ENCODE measurements around the gene ZNF607. TPM values are rescaled to one million over a fixed set of nuclear protein-coding genes. Genes with fewer than 3 reads are reported as not detected.

Gene ZNF607
- total RNA-seq, 6 experiments from 2014 or later = 2.1 to 5.1 (median 3.5) TPM

DNA sequence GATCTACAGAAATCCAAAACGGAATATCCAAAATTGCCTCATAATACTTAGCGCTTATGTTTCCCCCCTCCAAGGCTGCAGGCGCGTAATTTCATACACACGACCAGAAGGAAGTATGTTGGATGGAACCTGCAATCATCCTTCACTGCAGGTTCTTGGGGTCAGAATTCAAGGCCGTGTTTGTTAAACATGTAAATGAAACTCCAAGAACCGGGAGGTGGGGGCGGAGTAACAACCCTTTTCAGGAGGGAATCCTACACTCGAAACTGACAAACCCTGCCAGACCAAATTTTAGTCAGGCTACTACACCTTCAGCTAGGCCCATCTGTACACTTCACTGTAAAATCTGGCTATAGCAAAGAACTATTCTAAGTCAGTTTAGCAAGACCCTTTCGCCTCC is 1.3 kb downstream of the ZNF607 start:
- peaks cover 13% of the 10 kb centered on the region for H3K4me1 Mint-ChIP-seq (ENCODE audit: low read depth)
- peak overlapping the region; percentile 97 for H3K4me3 Mint-ChIP-seq
- H3K27ac Mint-ChIP-seq = peak overlapping the region; percentile 84
- no peaks in the 10 kb centered on the region for H3K27me3 Mint-ChIP-seq (ENCODE audit: insufficient read depth)
- H3K36me3 Mint-ChIP-seq (ENCODE audit: low read depth) = peaks cover 23% of the 10 kb centered on the region
- no peak for DNase-seq
- peaks cover 4% of the 10 kb centered on the region; the same call in 1 of the 2 replicates for H3K9me3 Mint-ChIP-seq
- TF ChIP-seq, protein P1, sequence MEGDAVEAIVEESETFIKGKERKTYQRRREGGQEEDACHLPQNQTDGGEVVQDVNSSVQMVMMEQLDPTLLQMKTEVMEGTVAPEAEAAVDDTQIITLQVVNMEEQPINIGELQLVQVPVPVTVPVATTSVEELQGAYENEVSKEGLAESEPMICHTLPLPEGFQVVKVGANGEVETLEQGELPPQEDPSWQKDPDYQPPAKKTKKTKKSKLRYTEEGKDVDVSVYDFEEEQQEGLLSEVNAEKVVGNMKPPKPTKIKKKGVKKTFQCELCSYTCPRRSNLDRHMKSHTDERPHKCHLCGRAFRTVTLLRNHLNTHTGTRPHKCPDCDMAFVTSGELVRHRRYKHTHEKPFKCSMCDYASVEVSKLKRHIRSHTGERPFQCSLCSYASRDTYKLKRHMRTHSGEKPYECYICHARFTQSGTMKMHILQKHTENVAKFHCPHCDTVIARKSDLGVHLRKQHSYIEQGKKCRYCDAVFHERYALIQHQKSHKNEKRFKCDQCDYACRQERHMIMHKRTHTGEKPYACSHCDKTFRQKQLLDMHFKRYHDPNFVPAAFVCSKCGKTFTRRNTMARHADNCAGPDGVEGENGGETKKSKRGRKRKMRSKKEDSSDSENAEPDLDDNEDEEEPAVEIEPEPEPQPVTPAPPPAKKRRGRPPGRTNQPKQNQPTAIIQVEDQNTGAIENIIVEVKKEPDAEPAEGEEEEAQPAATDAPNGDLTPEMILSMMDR (IDR thresholded peaks at IDR 0.05) = no peak

DNA sequence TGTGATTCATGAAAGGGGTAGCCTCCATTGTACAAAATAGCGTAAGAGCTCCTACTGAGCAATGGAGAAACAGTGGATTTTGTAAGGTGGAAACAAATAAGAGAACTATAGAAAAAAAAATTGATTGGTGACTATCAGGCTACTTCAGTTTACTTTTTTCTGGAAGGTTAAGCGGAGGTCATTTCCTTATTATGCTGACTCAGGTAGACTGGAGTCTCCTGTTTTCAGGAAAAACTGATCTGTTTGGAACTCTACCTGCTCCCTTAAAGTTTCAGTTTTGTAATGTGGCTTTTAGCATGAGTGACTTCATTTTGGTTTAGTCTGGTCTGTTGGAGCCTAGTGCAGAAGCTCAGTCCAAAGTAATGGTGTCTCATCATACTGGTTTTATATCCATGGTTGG is 3.4 kb downstream of the ZNF607 start:
- TF ChIP-seq, protein P1 (IDR thresholded peaks at IDR 0.05) = no peak
- Mint-ChIP-seq H3K4me1 (ENCODE audit: low read depth) (peaks cover 13% of the 10 kb centered on the region), H3K4me3 (no peak overlapping the region), H3K27me3 (ENCODE audit: insufficient read depth) (no peaks in the 10 kb centered on the region), H3K27ac (no peak overlapping the region), H3K9me3 (peaks cover 19% of the 10 kb centered on the region), H3K36me3 (ENCODE audit: low read depth) (peaks cover 39% of the 10 kb centered on the region)
- DNase-seq = no peak

GRCh38 chr19:37706052-37706605 is 13.4 kb downstream of the ZNF607 start:
- no peak overlapping the region for H3K27ac Mint-ChIP-seq

GRCh38 chr19:37699057-37699456 is 20.5 kb downstream of the ZNF607 start:
- Mint-ChIP-seq H3K4me1 (ENCODE audit: low read depth) (no peaks in the 10 kb centered on the region), H3K27ac (no peak overlapping the region), H3K36me3 (ENCODE audit: low read depth) (peaks cover 79% of the 10 kb centered on the region), H3K9me3 (peaks cover 76% of the 10 kb centered on the region), H3K27me3 (ENCODE audit: insufficient read depth) (no peaks in the 10 kb centered on the region), H3K4me3 (no peak overlapping the region)
- TF ChIP-seq, protein P1 (IDR thresholded peaks at IDR 0.05) = no peak
- no peak for DNase-seq

More at GRCh38 chr19:37706052-37706605, 13.4 kb downstream of the ZNF607 start:
- Mint-ChIP-seq H3K9me3 (peaks cover 57% of the 10 kb centered on the region), H3K4me1 (ENCODE audit: low read depth) (no peaks in the 10 kb centered on the region), H3K27me3 (ENCODE audit: insufficient read depth) (no peaks in the 10 kb centered on the region; the same call in 1 of the 2 replicates), H3K36me3 (ENCODE audit: low read depth) (peaks cover 82% of the 10 kb centered on the region), H3K4me3 (no peak overlapping the region)
- DNase-seq = no peak
- TF ChIP-seq, protein P1 (IDR thresholded peaks at IDR 0.05) = no peak

DNA sequence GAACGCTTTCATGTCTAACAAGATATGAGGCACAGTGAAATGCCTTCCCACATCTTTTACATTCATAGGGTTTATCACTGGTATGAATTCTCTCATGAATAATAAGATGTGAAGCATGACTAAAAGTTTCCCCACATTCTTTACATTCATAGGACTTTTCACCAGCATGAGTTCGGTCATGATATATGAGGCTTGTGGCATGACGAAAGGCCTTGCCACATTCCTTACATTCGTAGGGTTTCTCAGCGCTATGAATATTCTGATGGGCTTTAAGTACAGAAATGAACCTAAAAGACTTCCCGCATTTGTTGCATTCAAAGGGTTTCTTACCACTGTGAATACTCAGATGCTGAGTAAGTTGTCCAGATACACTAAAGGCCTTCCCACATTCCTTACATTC is 21.3 kb downstream of the ZNF607 start:
- TF ChIP-seq, protein P1 (IDR thresholded peaks at IDR 0.05) = no peak
- Mint-ChIP-seq H3K4me3 (no peak overlapping the region), H3K27me3 (ENCODE audit: insufficient read depth) (no peaks in the 10 kb centered on the region), H3K4me1 (ENCODE audit: low read depth) (no peaks in the 10 kb centered on the region), H3K9me3 (peaks cover 79% of the 10 kb centered on the region), H3K36me3 (ENCODE audit: low read depth) (peaks cover 76% of the 10 kb centered on the region), H3K27ac (no peak overlapping the region)
- DNase-seq = no peak
